GM23338 (cell line): ENCODE data around the gene SCLT1. TPM values are rescaled to one million over a fixed set of nuclear protein-coding genes. Genes with fewer than 3 reads are reported as not detected.

Source experiments
- ATAC-seq: fragments of 200-7000 bp; cut with Tn5 transposase; 3 replicates; pipeline ENCODE4 v1.9.1; 2020
- DNase-seq: peaks from one replicate; pipeline ENCODE4 v3.0.0-alpha.2; 2015; ENCODE audit warnings: low spot score
- H2AFZ ChIP-seq: fragments of 200-600 bp; sonication (generic); 2 replicates; pipeline ENCODE4 v1.8.0; 2016; ENCODE audit warnings: antibody characterized with exemption, mild to moderate bottlenecking, moderate library complexity
- H3F3A ChIP-seq: fragments of 200-600 bp; sonication (generic); replicated peaks from 2 replicates; pipeline ENCODE4 v1.8.0; 2017; ENCODE audit warnings: antibody characterized with exemption, mixed run types, low read depth
- H3K27ac ChIP-seq: fragments of 200-600 bp; sonication (generic); 2 replicates; pipeline ENCODE4 v1.6.1; 2016; ENCODE audit warnings: low read depth
- H3K27me3 ChIP-seq: fragments of 200-600 bp; sonication (generic); 2 replicates; pipeline ENCODE4 v1.8.0; 2016; ENCODE audit warnings: mild to moderate bottlenecking, mixed run types, moderate library complexity; ENCODE audit not compliant: insufficient read depth
- H3K36me3 ChIP-seq: fragments of 200-600 bp; sonication (generic); 2 replicates; pipeline ENCODE4 v1.8.0; 2016; ENCODE audit warnings: mild to moderate bottlenecking; ENCODE audit not compliant: insufficient read depth
- H3K4me1 ChIP-seq: fragments of 200-600 bp; sonication (generic); 2 replicates; pipeline ENCODE4 v1.8.0; 2016; ENCODE audit warnings: mild to moderate bottlenecking, moderate library complexity; ENCODE audit not compliant: insufficient read depth
- H3K4me2 ChIP-seq: fragments of 200-600 bp; sonication (generic); 2 replicates; pipeline ENCODE4 v1.7.1; 2017; ENCODE audit warnings: mixed run types
- H3K4me3 ChIP-seq: fragments of 200-600 bp; sonication (generic); 2 replicates; pipeline ENCODE4 v1.6.1; 2016; ENCODE audit warnings: mixed run types
- H3K79me2 ChIP-seq: fragments of 200-600 bp; sonication (generic); replicated peaks from 2 replicates; pipeline ENCODE4 v1.8.0; 2017; ENCODE audit warnings: mild to moderate bottlenecking; ENCODE audit not compliant: insufficient read depth
- H3K9me2 ChIP-seq: fragments of 200-600 bp; sonication (generic); 2 replicates; pipeline ENCODE4 v1.8.0; 2017; ENCODE audit not compliant: insufficient read depth
- H4K20me1 ChIP-seq: fragments of 200-600 bp; sonication (generic); replicated peaks from 2 replicates; pipeline ENCODE4 v1.8.0; 2017; ENCODE audit warnings: mild to moderate bottlenecking; ENCODE audit not compliant: insufficient read depth
- H3K27ac Mint-ChIP-seq: 2 replicates; pipeline ENCODE4 v1.8.0; 2020; ENCODE audit warnings: inconsistent platforms, mild to moderate bottlenecking, moderate library complexity, mixed read lengths
- H3K27me3 Mint-ChIP-seq: 3 replicates; pipeline ENCODE4 v1.8.0; 2022; ENCODE audit warnings: low read depth, mild to moderate bottlenecking, moderate library complexity, mixed read lengths, inconsistent platforms; ENCODE audit not compliant: insufficient read depth, poor library complexity
- H3K36me3 Mint-ChIP-seq: 3 replicates; pipeline ENCODE4 v1.8.0; 2021; ENCODE audit warnings: low read depth, mild to moderate bottlenecking, inconsistent platforms, moderate library complexity, mixed read lengths
- H3K4me1 Mint-ChIP-seq: 3 replicates; pipeline ENCODE4 v1.8.0; 2020; ENCODE audit warnings: mild to moderate bottlenecking, inconsistent platforms, mixed read lengths
- H3K4me3 Mint-ChIP-seq: 3 replicates; pipeline ENCODE4 v1.8.0; 2021; ENCODE audit warnings: moderate library complexity, mild to moderate bottlenecking, inconsistent platforms, mixed read lengths
- H3K9me3 Mint-ChIP-seq: 3 replicates; pipeline ENCODE4 v1.8.0; 2020; ENCODE audit warnings: moderate library complexity, mild to moderate bottlenecking, inconsistent platforms, mixed read lengths
- CTCF ChIP-seq, 2 experiments: fragments of 200-600 bp in 1 of 2; sonication (generic) in 1 of 2; conservative IDR thresholded peaks; 2 replicates each; pipeline versions ENCODE4 v1.5.1 to v1.6.1; 2016 to 2017; ENCODE audit warnings: antibody characterized with exemption in 2 of 2, low read depth in 2 of 2, mild to moderate bottlenecking in 2 of 2, moderate library complexity in 1 of 2
- ETS1 ChIP-seq: IDR thresholded peaks from 2 replicates; pipeline ENCODE4 v1.6.1; 2016; ENCODE audit warnings: antibody characterized with exemption
- EZH2phosphoT487 ChIP-seq: fragments of 200-600 bp; sonication (generic); IDR thresholded peaks from one replicate; pipeline ENCODE4 v1.8.1; 2018; ENCODE audit warnings: antibody characterized with exemption; ENCODE audit not compliant: unreplicated experiment
- POLR2AphosphoS5 ChIP-seq: IDR thresholded peaks from 2 replicates; pipeline ENCODE4 v1.6.1; 2016; ENCODE audit warnings: antibody characterized with exemption, low read depth
- STAT1 ChIP-seq: IDR thresholded peaks from one replicate; pipeline ENCODE4 v1.6.1; 2016; ENCODE audit warnings: antibody characterized with exemption; ENCODE audit not compliant: unreplicated experiment
- ZNF331 ChIP-seq: fragments of 250-450 bp; sonication (Bioruptor Pico); IDR thresholded peaks from 2 replicates; pipeline ENCODE4 v1.5.0; 2020; ENCODE audit warnings: low read depth, mild to moderate bottlenecking, moderate library complexity
- ZNF462 ChIP-seq: fragments of 250-450 bp; sonication (Bioruptor Pico); IDR thresholded peaks from 2 replicates; pipeline ENCODE4 v1.5.0; 2020; ENCODE audit warnings: mild to moderate bottlenecking, moderate library complexity
- polyA plus RNA-seq: library from polyadenylated mRNA; unstranded; fragments of >200 nt; fragmentation: Nextera tagmentation; extraction: Ambion mirVana; gene quantifications from 2 replicates; pipeline ENCODE4 v1.2.1, GENCODE V29; 2016
- total RNA-seq: library from RNA; depleted of rRNA; stranded (reverse); fragments of >200 nt; shearing (Covaris generic); gene quantifications from 2 replicates; pipeline ENCODE4 v1.2.3, GENCODE V29; 2014

The SCLT1 gene
- total and polyA plus RNA-seq, 2 experiments from 2014 or later = 18.5 to 18.9 TPM

GRCh38 chr4:128850252-128850651 lies 243.1 kb downstream of the SCLT1 start:
- H3K4me1 Mint-ChIP-seq = peaks cover 20% of the 10 kb centered on the region
- TF ChIP-seq ETS1 (no peak), STAT1 (no peak)
- peak overlapping the region; percentile 63; the same call in 1 of the 2 replicates for H3K27ac ChIP-seq
- H3K4me2 ChIP-seq = no peak overlapping the region
- peaks cover 13% of the 10 kb centered on the region for H3K27me3 Mint-ChIP-seq
- H3K9me3 Mint-ChIP-seq = no peaks in the 10 kb centered on the region; the same call in 2 of the 3 replicates
- DNase-seq (no peak), ATAC-seq (no peak)
- H3F3A ChIP-seq = peaks cover 90% of the 10 kb centered on the region
- H3K27me3 ChIP-seq = no peaks in the 10 kb centered on the region
- no peaks in the 10 kb centered on the region for H3K9me2 ChIP-seq
- no peak overlapping the region for H3K4me3 ChIP-seq
- H3K27ac Mint-ChIP-seq = no peak overlapping the region
- no peak overlapping the region for H3K4me3 Mint-ChIP-seq
- peaks cover 100% of the 10 kb centered on the region for H3K79me2 ChIP-seq
- H4K20me1 ChIP-seq = peaks cover 91% of the 10 kb centered on the region
- H3K36me3 ChIP-seq = peaks cover 98% of the 10 kb centered on the region
- peaks cover 6% of the 10 kb centered on the region for H3K4me1 ChIP-seq
- no peak overlapping the region for H2AFZ ChIP-seq
- H3K36me3 Mint-ChIP-seq = peaks cover 100% of the 10 kb centered on the region

DNA sequence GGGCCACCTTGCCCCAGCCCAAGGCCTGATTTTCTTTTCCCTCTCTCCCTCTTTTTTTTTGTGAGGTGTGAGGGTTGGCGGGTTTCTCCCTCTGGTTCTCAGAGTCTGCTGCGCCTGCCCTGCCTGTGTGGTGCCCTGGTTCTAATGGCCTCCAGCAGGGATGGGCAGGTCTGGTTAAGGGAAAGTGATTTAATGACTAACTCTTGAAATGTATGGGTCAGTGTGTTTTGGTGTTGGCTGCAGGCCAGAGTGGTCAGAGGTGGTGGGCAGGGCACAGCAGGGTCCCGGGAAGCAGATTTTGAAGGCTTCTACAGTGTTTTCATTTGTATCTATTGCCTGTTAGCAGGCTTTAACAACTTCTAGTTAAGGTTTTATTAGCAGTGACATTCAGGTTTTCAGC lies 244.9 kb downstream of the SCLT1 start:
- H3K4me3 Mint-ChIP-seq = no peak overlapping the region
- H3K36me3 Mint-ChIP-seq = peaks cover 100% of the 10 kb centered on the region
- H3K36me3 ChIP-seq = peaks cover 98% of the 10 kb centered on the region
- H3K27me3 ChIP-seq = no peaks in the 10 kb centered on the region
- H2AFZ ChIP-seq = no peak overlapping the region
- peaks cover 100% of the 10 kb centered on the region for H3K79me2 ChIP-seq
- TF ChIP-seq POLR2AphosphoS5 = 0 out of 2 replicates have a peak, but pooled peaks have one; percentile 14
- no peak for TF ChIP-seq ZNF331
- no peak overlapping the region for H3K4me2 ChIP-seq
- H3K27ac Mint-ChIP-seq = peak overlapping the region; percentile 62
- peaks cover 18% of the 10 kb centered on the region for H3K27me3 Mint-ChIP-seq
- H4K20me1 ChIP-seq = peaks cover 91% of the 10 kb centered on the region
- ATAC-seq (no peak), DNase-seq (no peak)
- no peaks in the 10 kb centered on the region for H3K9me2 ChIP-seq
- H3F3A ChIP-seq = peaks cover 91% of the 10 kb centered on the region
- peaks cover 21% of the 10 kb centered on the region for H3K4me1 Mint-ChIP-seq
- peaks cover 8% of the 10 kb centered on the region for H3K4me1 ChIP-seq
- no peaks in the 10 kb centered on the region for H3K9me3 Mint-ChIP-seq
- H3K27ac ChIP-seq = peak overlapping the region; percentile 87
- H3K4me3 ChIP-seq = no peak overlapping the region

GRCh38 chr4:128847082-128847724 lies 246.1 kb downstream of the SCLT1 start:
- no peaks in the 10 kb centered on the region for H3K27me3 ChIP-seq
- Mint-ChIP-seq H3K9me3 (no peaks in the 10 kb centered on the region), H3K27me3 (peaks cover 18% of the 10 kb centered on the region), H3K36me3 (peaks cover 100% of the 10 kb centered on the region), H3K4me3 (no peak overlapping the region), H3K4me1 (peaks cover 32% of the 10 kb centered on the region), H3K27ac (peak overlapping the region; percentile 94)
- peaks cover 3% of the 10 kb centered on the region; the same call in 1 of the 2 replicates for H3K4me1 ChIP-seq
- no peak overlapping the region for H2AFZ ChIP-seq
- no peak for ATAC-seq
- H3K9me2 ChIP-seq = no peaks in the 10 kb centered on the region
- H3F3A ChIP-seq = peaks cover 89% of the 10 kb centered on the region
- peak overlapping the region; percentile 87 for H3K27ac ChIP-seq
- H3K4me2 ChIP-seq = no peak overlapping the region
- no peak for DNase-seq
- H3K4me3 ChIP-seq = no peak overlapping the region
- H3K79me2 ChIP-seq = peaks cover 100% of the 10 kb centered on the region
- H3K36me3 ChIP-seq = peaks cover 98% of the 10 kb centered on the region
- peaks cover 93% of the 10 kb centered on the region for H4K20me1 ChIP-seq
- TF ChIP-seq EZH2phosphoT487 = no peak
- no peak for TF ChIP-seq CTCF (conservative IDR thresholded peaks at IDR 0.05; ENCODE audit: low read depth in 2 of 2)
- TF ChIP-seq POLR2AphosphoS5 = no peak
- TF ChIP-seq ZNF462 = no peak
